GM18511 (cell line): ENCODE results near the gene HTRA1.

Experiments used
- ATAC-seq: cut with Tn5 transposase; IDR thresholded peaks from one replicate; pipeline ENCODE4 v1.9.1; 2021; ENCODE audit warnings: mild to moderate bottlenecking, moderate library complexity; ENCODE audit not compliant: unreplicated experiment

HTRA1 gene

DNA sequence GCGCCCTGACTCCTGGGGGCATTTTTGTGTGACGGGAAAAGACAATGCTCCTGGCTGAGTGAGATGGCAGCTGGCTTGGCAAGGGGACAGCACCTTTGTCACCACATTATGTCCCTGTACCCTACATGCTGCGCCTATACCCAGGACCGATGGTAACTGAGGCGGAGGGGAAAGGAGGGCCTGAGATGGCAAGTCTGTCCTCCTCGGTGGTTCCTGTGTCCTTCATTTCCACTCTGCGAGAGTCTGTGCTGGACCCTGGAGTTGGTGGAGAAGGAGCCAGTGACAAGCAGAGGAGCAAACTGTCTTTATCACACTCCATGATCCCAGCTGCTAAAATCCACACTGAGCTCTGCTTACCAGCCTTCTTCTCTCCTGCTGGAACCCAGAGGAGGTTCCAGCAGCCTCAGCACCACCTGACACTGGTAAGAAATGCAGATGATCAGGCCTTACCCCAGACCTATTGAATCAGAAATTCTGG is 6.7 kb upstream of the HTRA1 start, which contains the start of gene ARMS2:
ARMS2 (plus strand) TSS at position 51 of the 478 bp plus-strand sequence; CDS start at position 126, 75 bp downstream.
- ATAC-seq, result no peak

- ATAC-seq, result no peak
These were observed 5.8 kb upstream of the HTRA1 start for GRCh38 chr10:122455376-122456079.

GRCh38 chr10:122457934-122458333 is 3.4 kb upstream of the HTRA1 start:
- no peak for ATAC-seq

DNA sequence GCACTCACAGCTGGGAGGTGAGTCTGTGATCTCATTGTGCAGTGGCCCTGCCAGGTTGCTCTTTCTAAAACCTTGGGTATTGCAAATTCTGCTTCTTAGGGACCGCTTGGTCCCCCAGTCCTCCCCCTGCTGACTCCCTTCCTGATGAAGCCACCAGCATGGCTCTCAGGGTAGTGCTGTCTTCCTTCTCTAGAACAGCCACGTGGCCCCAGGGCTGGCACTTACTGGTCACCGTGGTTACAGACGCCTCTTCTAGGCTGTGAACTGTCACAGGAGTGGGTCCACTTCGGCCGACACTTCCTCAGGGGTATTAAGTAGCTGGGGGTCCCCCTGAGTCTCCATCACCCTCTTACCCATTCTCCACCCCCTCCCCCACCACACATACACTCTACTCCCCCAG is 2.7 kb upstream of the HTRA1 start:
- ATAC-seq, result no peak

DNA sequence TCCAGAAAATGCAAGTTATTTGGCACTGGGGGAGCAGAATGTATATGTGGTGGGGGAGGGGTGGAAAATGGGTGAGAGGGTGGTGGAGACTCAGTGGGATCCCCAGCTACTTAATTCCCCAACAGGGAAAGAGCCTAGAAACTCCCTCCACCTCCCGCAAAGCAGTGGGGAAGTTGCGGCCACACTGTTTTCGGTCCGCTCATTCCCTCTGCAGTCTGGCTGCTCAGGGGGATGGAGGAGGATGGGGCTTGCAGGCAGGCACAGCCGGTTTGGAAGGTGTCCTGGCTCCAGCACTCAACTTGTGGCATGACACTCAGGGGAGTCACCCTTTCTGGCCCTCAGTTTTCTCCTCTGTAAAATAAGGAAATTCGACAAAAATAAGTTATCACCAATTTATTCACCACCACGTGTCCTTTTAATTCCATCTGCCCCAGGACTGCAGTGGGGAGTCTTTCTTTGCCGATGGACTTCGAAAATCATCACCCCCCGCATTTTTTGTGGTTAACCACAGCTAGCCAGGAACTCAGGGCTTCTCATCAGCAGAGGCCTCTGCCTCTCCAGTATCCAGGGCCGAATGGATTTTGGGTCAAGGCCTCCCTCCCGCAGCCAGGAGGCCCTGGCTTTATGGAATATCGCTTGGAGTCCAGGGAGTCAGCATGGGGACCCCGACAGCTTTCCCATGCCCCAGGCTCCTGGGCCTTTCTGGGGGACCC is 1.6 kb upstream of the HTRA1 start:
- no peak for ATAC-seq

- no peak for ATAC-seq
These were observed 461 bp upstream of the HTRA1 start for GRCh38 chr10:122460891-122461293.

DNA sequence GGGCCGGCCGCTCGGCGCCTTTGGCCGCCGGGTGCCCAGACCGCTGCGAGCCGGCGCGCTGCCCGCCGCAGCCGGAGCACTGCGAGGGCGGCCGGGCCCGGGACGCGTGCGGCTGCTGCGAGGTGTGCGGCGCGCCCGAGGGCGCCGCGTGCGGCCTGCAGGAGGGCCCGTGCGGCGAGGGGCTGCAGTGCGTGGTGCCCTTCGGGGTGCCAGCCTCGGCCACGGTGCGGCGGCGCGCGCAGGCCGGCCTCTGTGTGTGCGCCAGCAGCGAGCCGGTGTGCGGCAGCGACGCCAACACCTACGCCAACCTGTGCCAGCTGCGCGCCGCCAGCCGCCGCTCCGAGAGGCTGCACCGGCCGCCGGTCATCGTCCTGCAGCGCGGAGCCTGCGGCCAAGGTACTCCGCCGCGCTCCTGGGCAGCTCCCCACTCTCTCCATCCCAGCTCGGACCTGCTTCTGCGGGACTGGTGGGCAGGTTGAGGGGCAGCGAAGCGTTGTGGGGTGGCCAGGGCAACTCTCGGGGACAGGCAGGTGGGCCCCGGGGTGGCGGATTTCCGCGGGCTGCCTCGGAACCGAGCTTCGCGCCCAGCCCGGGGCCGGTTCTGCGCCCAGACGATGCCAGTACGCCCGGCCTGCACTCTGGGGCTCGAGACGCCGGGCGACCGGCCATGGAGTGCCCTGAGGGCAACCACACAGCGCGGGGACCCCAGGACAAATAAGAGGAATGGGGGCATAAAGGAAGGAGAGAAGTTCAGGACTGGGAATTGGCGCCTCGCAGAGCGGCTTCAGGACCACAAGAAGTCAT is 578 bp downstream of the HTRA1 start:
- ATAC-seq, result no peak

DNA sequence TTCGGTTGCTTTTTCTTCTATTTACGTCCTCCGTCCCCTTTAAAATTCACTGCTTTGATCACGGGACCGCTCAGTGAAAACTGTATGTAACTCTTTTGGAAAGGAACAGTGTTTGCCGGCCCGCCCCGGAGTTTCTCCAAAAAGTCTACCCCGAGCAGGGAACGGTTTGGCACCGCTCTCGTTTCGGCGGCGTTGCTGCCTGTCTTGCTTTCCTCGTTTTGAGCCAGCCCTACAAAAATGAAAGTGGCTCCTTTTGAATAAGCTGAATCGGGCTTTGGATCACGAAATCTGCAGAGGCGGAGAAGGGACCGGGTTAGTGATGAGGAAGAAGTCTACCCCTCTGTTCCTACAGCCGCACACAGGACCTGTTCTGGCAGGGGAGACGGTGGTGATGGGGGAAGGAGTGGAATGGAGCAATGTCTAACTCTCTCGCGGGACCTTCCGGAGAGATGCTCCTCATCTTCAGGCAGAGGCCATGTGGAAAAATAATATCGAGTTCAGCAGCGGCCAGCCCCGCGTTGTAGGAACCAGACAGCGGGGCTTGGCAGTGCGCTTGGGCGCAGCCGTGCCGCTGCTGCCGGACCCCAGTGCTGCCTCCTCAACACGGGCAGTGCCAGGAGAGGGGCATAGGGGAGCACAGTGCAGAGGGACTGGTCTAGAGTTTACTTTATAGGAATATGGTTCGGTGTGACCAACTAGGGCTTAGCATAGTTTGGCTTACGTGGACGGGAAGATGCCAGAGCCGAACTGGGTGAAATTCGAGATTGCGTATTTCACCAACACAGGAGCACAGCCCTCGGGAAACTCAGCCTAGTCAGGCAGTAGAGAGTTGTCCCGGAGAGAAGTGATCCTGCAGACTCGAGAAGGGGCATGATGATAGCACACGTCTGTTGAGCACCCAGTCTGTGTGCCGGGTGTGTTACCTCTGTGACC is 1.4 kb downstream of the HTRA1 start:
- no peak for ATAC-seq

DNA sequence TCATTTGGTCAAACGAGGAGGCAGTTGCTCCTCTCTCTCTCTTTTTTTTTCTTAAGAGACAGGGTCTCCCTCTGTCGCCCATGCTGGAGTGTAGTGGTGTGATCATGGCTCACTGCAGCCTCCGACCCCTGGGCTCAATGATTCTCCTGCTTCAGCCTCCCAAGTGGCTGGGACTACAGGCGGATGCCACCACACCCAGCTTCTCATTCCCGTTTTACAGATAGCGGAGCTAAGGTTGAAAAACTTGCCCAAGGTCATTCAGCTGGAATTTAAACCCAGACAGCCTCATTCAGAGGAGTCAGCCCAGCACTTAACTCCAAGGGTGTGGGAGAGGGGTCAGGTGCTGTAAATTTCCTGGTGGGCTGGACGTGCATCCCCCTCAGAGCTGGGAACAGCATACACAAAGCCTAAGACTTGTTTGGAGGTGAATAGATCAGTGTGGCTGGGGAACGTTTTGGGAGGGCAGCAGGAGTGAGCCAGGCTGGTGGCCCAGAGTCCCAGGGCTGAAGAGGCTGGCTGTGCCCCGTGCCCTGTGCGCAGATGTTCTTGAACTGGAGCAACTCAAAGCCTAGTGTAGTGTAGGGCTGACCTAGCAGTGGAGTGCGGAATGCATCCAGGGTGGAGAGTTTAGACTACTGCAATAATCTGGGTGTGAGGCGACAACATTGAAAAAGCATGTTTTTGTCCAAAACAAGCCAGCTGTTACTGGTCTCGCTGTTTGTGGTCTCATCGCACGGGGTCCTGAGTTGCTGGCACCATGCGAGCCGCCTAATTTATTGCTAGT is 2.3 kb downstream of the HTRA1 start:
- ATAC-seq, result no peak

DNA sequence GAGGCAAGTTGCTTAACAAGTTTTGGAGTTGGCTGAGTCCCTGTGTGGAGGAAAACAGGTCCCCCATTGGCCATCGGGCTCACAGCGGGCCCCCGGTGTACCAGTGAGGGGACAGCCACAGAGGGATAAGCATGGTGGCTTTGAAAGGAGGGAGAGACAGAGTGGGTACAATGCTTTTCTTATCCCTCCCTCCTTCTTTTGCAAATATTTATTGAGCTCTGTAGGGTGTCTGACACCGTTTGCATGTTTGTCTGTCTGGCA is 2.8 kb downstream of the HTRA1 start:
- ATAC-seq, result no peak

DNA sequence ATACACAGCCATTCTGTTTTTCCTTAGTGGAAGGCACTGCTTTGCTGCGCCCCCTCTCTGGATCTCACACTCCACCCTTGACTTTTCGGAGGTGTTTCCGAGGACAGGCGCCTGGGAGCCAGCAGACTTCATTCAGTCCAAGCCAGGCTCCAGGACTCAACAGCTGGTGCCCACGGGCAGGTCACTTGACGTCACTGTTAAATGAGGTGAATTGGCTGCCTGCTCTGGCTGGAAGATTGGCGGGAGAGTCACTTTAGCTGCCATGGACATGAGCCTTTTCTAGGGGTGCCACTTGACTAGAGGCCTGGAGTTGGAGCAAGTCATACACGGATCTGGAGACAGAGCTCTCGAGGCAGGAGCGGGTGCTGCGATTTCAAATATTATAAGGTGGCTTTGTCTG is 3.2 kb downstream of the HTRA1 start:
- no peak for ATAC-seq

DNA sequence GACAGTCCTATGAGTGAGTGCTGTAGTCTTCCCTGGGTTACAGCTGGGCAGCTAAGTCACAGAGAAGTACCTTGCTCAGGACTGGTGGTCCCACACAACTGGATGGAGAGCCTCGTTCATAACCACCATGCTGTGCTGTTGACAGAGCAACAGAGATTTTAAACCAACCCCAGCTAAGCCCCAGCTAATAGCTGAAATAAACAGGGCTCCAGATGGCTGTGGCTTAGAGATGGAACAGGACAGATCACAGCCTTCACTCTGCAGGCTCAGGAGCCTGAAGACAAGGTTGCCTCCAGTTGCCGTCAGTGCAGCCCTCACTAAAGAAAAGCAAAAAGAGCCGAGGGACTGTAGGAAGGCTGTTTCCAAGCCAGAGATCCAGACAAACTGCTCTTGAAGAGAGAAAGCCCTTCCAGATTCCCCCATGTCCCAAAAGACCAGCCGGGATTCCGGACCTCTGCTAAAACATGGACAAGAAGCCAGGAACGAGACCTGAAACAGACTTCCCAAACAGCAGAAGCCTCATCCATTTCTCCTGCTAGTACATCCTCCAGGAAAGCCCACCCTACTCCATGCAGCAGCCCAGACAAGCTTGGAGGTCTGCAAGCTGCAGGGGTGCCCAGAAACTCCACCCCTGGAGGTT is 4.2 kb downstream of the HTRA1 start:
- no peak for ATAC-seq

DNA sequence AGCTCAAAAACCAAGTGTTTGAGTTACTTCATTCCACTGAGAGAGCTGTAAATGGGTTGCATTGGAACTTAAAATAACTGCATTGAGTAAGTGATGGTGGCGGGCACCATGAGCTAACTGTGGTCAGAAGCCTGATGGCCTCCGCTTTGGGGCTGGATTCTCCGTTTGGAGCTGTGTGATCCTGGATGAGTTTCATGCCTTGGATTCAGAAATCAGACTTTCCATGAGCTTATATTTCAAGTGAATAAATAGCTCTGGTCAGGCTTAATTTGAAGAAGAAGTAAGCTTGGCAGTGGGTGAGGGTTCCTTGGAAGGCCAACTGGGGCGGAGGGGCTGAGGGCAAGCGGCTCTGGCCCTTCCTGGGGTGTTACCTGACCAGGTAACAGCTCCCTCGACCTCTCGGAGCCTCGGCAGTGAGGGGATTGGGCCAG is 5.6 kb downstream of the HTRA1 start:
- no peak for ATAC-seq

- no peak for ATAC-seq
These were observed 6.3 kb downstream of the HTRA1 start for GRCh38 chr10:122467701-122468100.

DNA sequence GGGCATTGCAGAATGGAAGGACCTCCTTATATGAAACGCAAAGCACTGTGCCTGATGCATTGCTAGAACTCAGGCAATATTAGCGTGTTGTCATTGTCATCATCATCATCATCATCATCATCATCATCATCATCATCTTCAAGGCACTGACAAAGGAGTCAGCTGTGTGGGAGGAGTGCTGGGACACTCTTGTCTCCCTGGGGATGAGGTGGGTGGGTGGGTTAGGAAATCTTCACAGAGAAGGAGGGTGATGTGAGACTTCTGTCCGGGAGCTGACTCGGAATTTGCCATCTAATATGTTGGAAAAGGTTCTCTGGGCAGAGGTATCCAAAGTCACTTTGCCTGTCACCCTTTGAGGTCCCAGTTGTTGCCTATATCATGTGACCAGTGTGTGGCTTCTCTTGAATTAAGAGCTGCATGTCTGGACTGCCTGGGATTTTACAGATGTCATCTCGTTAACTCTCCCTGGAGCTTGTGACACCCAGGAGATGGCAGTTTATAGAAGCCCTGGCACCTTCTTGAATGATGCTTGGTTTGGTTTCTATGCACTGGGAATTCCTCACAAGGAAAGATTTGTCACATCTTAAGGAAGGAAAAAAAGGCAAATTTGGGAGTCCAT is 7.1 kb downstream of the HTRA1 start:
- no peak for ATAC-seq

GRCh38 chr10:122468926-122469781 is 7.8 kb downstream of the HTRA1 start:
- no peak for ATAC-seq

- no peak for ATAC-seq
These were observed 8.5 kb downstream of the HTRA1 start for GRCh38 chr10:122469848-122470247.

DNA sequence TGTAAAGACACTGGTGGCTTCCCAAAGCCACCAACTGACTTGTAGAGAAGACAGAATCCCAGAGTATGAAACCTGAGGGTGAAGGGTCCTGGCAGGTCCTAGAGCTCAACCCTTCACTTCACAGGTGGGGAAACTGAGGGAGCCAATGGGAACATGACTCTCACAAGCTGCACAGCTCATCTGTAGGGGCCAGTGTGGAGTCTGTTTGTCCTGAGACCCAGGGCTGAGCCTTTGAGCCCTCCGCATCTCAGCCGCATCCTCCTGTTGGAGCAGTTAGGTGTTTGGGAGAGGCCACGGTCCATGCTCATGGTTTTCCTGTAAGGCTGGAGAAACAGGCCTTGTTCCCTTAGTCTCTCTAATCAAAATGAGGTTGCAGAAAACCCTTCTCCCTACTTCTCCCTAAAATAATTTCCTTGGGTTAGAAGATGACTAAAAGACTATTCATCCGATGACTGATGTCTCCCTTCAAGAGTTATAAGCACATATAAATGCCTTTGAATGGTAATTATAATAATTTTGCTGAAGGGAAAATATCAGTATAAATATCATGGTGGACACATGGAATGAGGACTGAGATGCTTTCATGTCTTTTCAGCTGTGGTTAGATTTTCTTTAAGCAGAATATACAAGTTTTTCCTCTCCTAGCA is 10.3 kb downstream of the HTRA1 start:
- no peak for ATAC-seq
